B cell (primary cell): ENCODE data around the gene AAR2. TPM values are rescaled to one million over a fixed set of nuclear protein-coding genes. Genes with fewer than 3 reads are reported as not detected.

Experiments used
- ATAC-seq: fragments of 200-7000 bp; cut with Tn5 transposase; one replicate; pipeline ENCODE4 v1.10.0; 2021; ENCODE audit warnings: low read depth, mild to moderate bottlenecking, moderate number of reproducible peaks, moderate library complexity
- CTCF ChIA-PET: fragments of 350-600 bp; sonication (Branson Sonifier 250); formaldehyde crosslinking; loops from one replicate; lab custom pipeline; 2021; ENCODE audit warnings: antibody characterized with exemption, inconsistent platforms; lab: Charles Lee
- POLR2A ChIA-PET: fragments of 350-600 bp; sonication (Branson Sonifier 250); formaldehyde crosslinking; loops from one replicate; lab custom pipeline; 2021; ENCODE audit warnings: antibody characterized with exemption; lab: Charles Lee
- DNase-seq: peaks from one replicate; pipeline ENCODE4 v3.0.0; 2013
- H2AFZ ChIP-seq: 2 replicates; pipeline ENCODE4 v1.6.1; 2012; ENCODE audit warnings: mild to moderate bottlenecking, low read depth, low read length; ENCODE audit not compliant: insufficient read depth, poor library complexity, severe bottlenecking
- H3K27ac ChIP-seq, 2 donors: 1 replicate in 1 of 2; 2 replicates in 1 of 2; pipeline ENCODE4 v1.5.1; 2012 to 2013; ENCODE audit warnings: low read length in 2 of 2, mild to moderate bottlenecking in 2 of 2, moderate library complexity in 1 of 2
- H3K27me3 ChIP-seq, 4 experiments: fragments of 200-600 bp in 1 of 4; sonication (generic) in 1 of 4; replicated peaks in 1 of 4; 1 replicate in 2 of 4; 2 replicates in 2 of 4; pipeline versions ENCODE4 v1.6.1 to v1.7.0; 2013 to 2016; ENCODE audit warnings: low read length in 3 of 4, mild to moderate bottlenecking in 2 of 4, mixed read lengths in 1 of 4, moderate library complexity in 1 of 4; ENCODE audit not compliant: insufficient read depth in 4 of 4, control insufficient read depth in 3 of 4; ENCODE audit errors: control extremely low read depth in 1 of 4
- H3K36me3 ChIP-seq, 2 experiments: replicated peaks in 1 of 2; 1 replicate in 1 of 2; 2 replicates in 1 of 2; pipeline versions ENCODE4 v1.6.1 to v1.7.1; 2013; ENCODE audit warnings: low read length in 1 of 2; ENCODE audit not compliant: insufficient read depth in 2 of 2, control insufficient read depth in 1 of 2; ENCODE audit errors: control extremely low read depth in 1 of 2, extremely low read depth in 1 of 2
- H3K4me1 ChIP-seq, 2 donors: fragments of 200-600 bp in 1 of 2; sonication (generic) in 1 of 2; 1 replicate in 1 of 2; 2 replicates in 1 of 2; pipeline versions ENCODE4 v1.5.1 to v1.6.1; 2013 to 2017; ENCODE audit warnings: low read length in 2 of 2; ENCODE audit not compliant: control insufficient read depth in 2 of 2, insufficient read depth in 2 of 2
- H3K4me2 ChIP-seq: replicated peaks from 2 replicates; pipeline ENCODE3; 2012; ENCODE audit warnings: mild to moderate bottlenecking, low read depth, low read length; ENCODE audit not compliant: poor library complexity, severe bottlenecking
- H3K4me3 ChIP-seq, 5 experiments: fragments of 200-600 bp in 1 of 5; sonication (generic) in 1 of 5; 1 replicate in 3 of 5; 2 replicates in 2 of 5; pipeline versions ENCODE4 v1.5.1 to v1.7.0; 2011 to 2016; ENCODE audit warnings: low read length in 4 of 5, mild to moderate bottlenecking in 4 of 5, low read depth in 2 of 5, control low read depth in 1 of 5, moderate library complexity in 1 of 5; ENCODE audit not compliant: insufficient read depth in 1 of 5; ENCODE audit errors: control extremely low read depth in 1 of 5, extremely low read depth in 1 of 5
- H3K79me2 ChIP-seq: fragments of 200-600 bp; sonication (generic); one replicate; pipeline ENCODE4 v1.6.0; 2016; ENCODE audit warnings: low read length; ENCODE audit not compliant: control insufficient read depth, insufficient read depth
- H3K9ac ChIP-seq: fragments of 200-600 bp; sonication (generic); 2 replicates; pipeline ENCODE4 v1.6.1; 2017; ENCODE audit warnings: mild to moderate bottlenecking, low read length, moderate library complexity
- H3K9me3 ChIP-seq, 3 donors: one replicate each; pipeline versions ENCODE4 v1.6.1 to v1.7.1; 2013; ENCODE audit warnings: low read length in 2 of 3; ENCODE audit not compliant: control insufficient read depth in 2 of 3, insufficient read depth in 1 of 3; ENCODE audit errors: control extremely low read depth in 1 of 3
- H4K20me1 ChIP-seq: 2 replicates; pipeline ENCODE4 v1.6.0; 2012; ENCODE audit warnings: mild to moderate bottlenecking, low read length; ENCODE audit not compliant: insufficient read depth, control insufficient read depth, poor library complexity, severe bottlenecking
- H3K27ac Mint-ChIP-seq: one replicate; pipeline ENCODE4 v1.8.0; 2021; ENCODE audit warnings: mixed read lengths
- H3K27me3 Mint-ChIP-seq: one replicate; pipeline ENCODE4 v1.8.0; 2021; ENCODE audit warnings: mixed read lengths
- H3K4me1 Mint-ChIP-seq: one replicate; pipeline ENCODE4 v1.8.0; 2021; ENCODE audit warnings: mixed read lengths
- H3K4me3 Mint-ChIP-seq: one replicate; pipeline ENCODE4 v1.8.0; 2021; ENCODE audit warnings: mixed read lengths
- H3K9me3 Mint-ChIP-seq: one replicate; pipeline ENCODE4 v1.8.0; 2022; ENCODE audit warnings: mixed read lengths; ENCODE audit not compliant: insufficient read depth
- EZH2 ChIP-seq: IDR thresholded peaks from 2 replicates; pipeline ENCODE4 v1.6.1; 2012; ENCODE audit warnings: borderline replicate concordance, low read depth, mild to moderate bottlenecking, moderate library complexity, low read length; ENCODE audit not compliant: insufficient read depth, poor library complexity, severe bottlenecking
- WGBS: methylation state at CpG from one replicate; pipeline ENCODE4 v1.1.5; 2013; ENCODE audit warnings: missing lambda C conversion rate; ENCODE audit not compliant: insufficient coverage; 5-methylcytosine and 5-hydroxymethylcytosine counted together
- intact Hi-C: fragments of 100-400 bp; cut with micrococcal nuclease; formaldehyde crosslinking; loops from one replicate; pipeline ENCODE4 v1.10.0; 2022
- polyA plus RNA-seq: library from polyadenylated mRNA; depleted of rRNA; stranded (reverse); fragments of >200 nt; gene quantifications from 2 replicates; pipeline ENCODE4 v1.2.3, GENCODE V29; 2012
- total RNA-seq, 2 donors: library from RNA; stranded (reverse); fragments of 120-200 nt in 1 of 2; gene quantifications; 1 replicate in 1 of 2; 2 replicates in 1 of 2; pipeline versions ENCODE4 v1.2.3 to v1.2.4, GENCODE V29; 2013 to 2022
- TF ChIP-seq, protein P1 (sequence below): fragments of 200-600 bp; IDR thresholded peaks from one replicate; pipeline ENCODE4 v1.8.0; 2022; ENCODE audit warnings: antibody characterized with exemption, mild to moderate bottlenecking

Gene AAR2
- total and polyA plus RNA-seq, 2 donors (not counting 1 experiment from before 2014, with no cell fraction given) = 10.3 to 21.3 TPM

DNA sequence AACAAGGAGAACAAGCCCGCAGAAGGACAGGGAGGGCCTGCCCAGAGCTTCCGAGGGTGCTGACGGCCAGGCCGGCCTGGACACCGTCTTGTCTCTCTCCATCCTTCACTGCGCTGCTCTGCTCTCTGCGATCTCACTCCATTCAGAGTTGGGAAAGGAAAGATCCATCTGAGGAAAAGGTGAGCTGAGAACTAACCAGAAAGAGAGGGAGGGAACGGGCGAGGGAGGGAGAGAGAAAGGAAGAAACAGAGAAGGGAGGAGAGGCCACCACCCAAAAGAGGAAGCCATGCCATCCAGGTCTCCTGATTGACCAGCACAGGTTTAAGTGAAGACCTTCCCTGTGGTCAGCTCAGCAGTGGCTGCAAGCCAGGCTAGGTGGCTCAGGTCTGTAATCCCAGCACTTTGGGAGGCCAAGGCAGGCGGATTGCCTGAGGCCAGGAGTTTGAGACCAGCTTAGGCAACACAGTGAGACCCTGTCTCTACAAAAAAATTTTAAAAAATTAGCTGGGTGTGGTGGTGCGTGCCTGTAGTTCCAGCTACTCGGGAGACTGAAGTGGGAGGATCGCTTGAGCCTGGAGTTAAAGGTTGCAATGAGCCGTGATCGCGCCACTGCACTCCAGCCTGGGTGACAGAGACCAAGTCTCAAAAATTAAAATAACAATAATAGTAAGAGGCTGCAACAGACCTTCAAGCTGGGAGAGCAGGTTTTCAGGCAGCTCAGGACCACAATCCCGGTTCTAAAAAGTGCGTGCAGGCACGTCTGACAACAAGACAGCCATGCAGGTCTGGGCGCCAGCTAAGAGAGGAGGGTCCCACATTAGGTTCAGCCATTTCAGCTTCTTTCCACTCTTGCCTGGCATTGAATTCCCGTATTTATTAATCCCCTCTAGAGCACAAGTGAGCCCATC is 35.6 kb downstream of the AAR2 start:
- DNase-seq (no peak), ATAC-seq (no peak)
- H3K27ac ChIP-seq = no peak overlapping the region
- H3K27me3 ChIP-seq = peaks cover 0 to 8% (median 0%) of the 10 kb centered on the region in 4 experiments
- WGBS = 92% methylated on average over 11 of the region's 21 CpGs
- Mint-ChIP-seq H3K27ac (no peak overlapping the region), H3K4me1 (no peaks in the 10 kb centered on the region), H3K9me3 (no peaks in the 10 kb centered on the region), H3K27me3 (peaks cover 11% of the 10 kb centered on the region), H3K4me3 (no peak overlapping the region)
- ChIA-PET POLR2A (no interaction called here), CTCF (interaction anchor here (2.3 to 3.8 kb wide), 2 partner anchors 168 to 483 kb away, joined by 7 to 20 read pairs; no protein-coding TSS in a partner anchor)
- H3K4me1 ChIP-seq = no peaks in the 10 kb centered on the region
- no peaks in the 10 kb centered on the region for H3K36me3 ChIP-seq
- intact Hi-C loops = no loop called here
- H3K9me3 ChIP-seq = peaks cover 0 to 3% (median 0%) of the 10 kb centered on the region in 3 donors
- H3K79me2 ChIP-seq = no peaks in the 10 kb centered on the region
- no peak for TF ChIP-seq EZH2
- TF ChIP-seq, protein P1, sequence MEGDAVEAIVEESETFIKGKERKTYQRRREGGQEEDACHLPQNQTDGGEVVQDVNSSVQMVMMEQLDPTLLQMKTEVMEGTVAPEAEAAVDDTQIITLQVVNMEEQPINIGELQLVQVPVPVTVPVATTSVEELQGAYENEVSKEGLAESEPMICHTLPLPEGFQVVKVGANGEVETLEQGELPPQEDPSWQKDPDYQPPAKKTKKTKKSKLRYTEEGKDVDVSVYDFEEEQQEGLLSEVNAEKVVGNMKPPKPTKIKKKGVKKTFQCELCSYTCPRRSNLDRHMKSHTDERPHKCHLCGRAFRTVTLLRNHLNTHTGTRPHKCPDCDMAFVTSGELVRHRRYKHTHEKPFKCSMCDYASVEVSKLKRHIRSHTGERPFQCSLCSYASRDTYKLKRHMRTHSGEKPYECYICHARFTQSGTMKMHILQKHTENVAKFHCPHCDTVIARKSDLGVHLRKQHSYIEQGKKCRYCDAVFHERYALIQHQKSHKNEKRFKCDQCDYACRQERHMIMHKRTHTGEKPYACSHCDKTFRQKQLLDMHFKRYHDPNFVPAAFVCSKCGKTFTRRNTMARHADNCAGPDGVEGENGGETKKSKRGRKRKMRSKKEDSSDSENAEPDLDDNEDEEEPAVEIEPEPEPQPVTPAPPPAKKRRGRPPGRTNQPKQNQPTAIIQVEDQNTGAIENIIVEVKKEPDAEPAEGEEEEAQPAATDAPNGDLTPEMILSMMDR = no peak
- no peak overlapping the region for H3K9ac ChIP-seq
- H3K4me3 ChIP-seq = no peak overlapping the region
- no peak overlapping the region for H3K4me2 ChIP-seq
- H4K20me1 ChIP-seq = no peaks in the 10 kb centered on the region
- no peak overlapping the region for H2AFZ ChIP-seq
